MM.1S (cell line): ENCODE measurements around the gene TRIL.

Source experiments
- CTCF ChIP-seq: fragments of 300-600 bp; sonication (generic); IDR thresholded peaks from 2 replicates; pipeline ENCODE4 v1.5.1; 2016; ENCODE audit warnings: antibody characterized with exemption, low read length, mixed read lengths
- EZH2 ChIP-seq: fragments of 300-600 bp; sonication (generic); optimal IDR thresholded peaks from 2 replicates; pipeline ENCODE3; 2017; ENCODE audit warnings: low read depth, mild to moderate bottlenecking, antibody characterized with exemption, low read length, mixed read lengths
- EZH2phosphoT487 ChIP-seq: fragments of 300-600 bp; sonication (generic); IDR thresholded peaks from 2 replicates; pipeline ENCODE4 v1.6.1; 2018; ENCODE audit warnings: antibody characterized with exemption, low read length

GRCh38 chr7:28992798-28993197 lies 34.7 kb upstream of the TRIL start:
- TF ChIP-seq CTCF (no peak), EZH2 (no peak), EZH2phosphoT487 (no peak)
